GM23338 (cell line): Measurements from ENCODE around the gene DAND5. TPM values are rescaled to one million over a fixed set of nuclear protein-coding genes. Genes with fewer than 3 reads are reported as not detected.
"Not testable (repeated sequence)": the region's sequence is repeated elsewhere in the genome, so short reads cannot be mapped to it uniquely, and the experiment has no call there.

Source experiments
- ATAC-seq: fragments of 200-7000 bp; cut with Tn5 transposase; 3 replicates; pipeline ENCODE4 v1.9.1; 2020
- DNase-seq: peaks from one replicate; pipeline ENCODE4 v3.0.0-alpha.2; 2015; ENCODE audit warnings: low spot score
- H2AFZ ChIP-seq: fragments of 200-600 bp; sonication (generic); 2 replicates; pipeline ENCODE4 v1.8.0; 2016; ENCODE audit warnings: antibody characterized with exemption, mild to moderate bottlenecking, moderate library complexity
- H3F3A ChIP-seq: fragments of 200-600 bp; sonication (generic); replicated peaks from 2 replicates; pipeline ENCODE4 v1.8.0; 2017; ENCODE audit warnings: antibody characterized with exemption, mixed run types, low read depth
- H3K27ac ChIP-seq: fragments of 200-600 bp; sonication (generic); 2 replicates; pipeline ENCODE4 v1.6.1; 2016; ENCODE audit warnings: low read depth
- H3K27me3 ChIP-seq: fragments of 200-600 bp; sonication (generic); 2 replicates; pipeline ENCODE4 v1.8.0; 2016; ENCODE audit warnings: mild to moderate bottlenecking, mixed run types, moderate library complexity; ENCODE audit not compliant: insufficient read depth
- H3K36me3 ChIP-seq: fragments of 200-600 bp; sonication (generic); 2 replicates; pipeline ENCODE4 v1.8.0; 2016; ENCODE audit warnings: mild to moderate bottlenecking; ENCODE audit not compliant: insufficient read depth
- H3K4me1 ChIP-seq: fragments of 200-600 bp; sonication (generic); 2 replicates; pipeline ENCODE4 v1.8.0; 2016; ENCODE audit warnings: mild to moderate bottlenecking, moderate library complexity; ENCODE audit not compliant: insufficient read depth
- H3K4me2 ChIP-seq: fragments of 200-600 bp; sonication (generic); 2 replicates; pipeline ENCODE4 v1.7.1; 2017; ENCODE audit warnings: mixed run types
- H3K4me3 ChIP-seq: fragments of 200-600 bp; sonication (generic); 2 replicates; pipeline ENCODE4 v1.6.1; 2016; ENCODE audit warnings: mixed run types
- H3K79me2 ChIP-seq: fragments of 200-600 bp; sonication (generic); replicated peaks from 2 replicates; pipeline ENCODE4 v1.8.0; 2017; ENCODE audit warnings: mild to moderate bottlenecking; ENCODE audit not compliant: insufficient read depth
- H3K9me2 ChIP-seq: fragments of 200-600 bp; sonication (generic); 2 replicates; pipeline ENCODE4 v1.8.0; 2017; ENCODE audit not compliant: insufficient read depth
- H4K20me1 ChIP-seq: fragments of 200-600 bp; sonication (generic); replicated peaks from 2 replicates; pipeline ENCODE4 v1.8.0; 2017; ENCODE audit warnings: mild to moderate bottlenecking; ENCODE audit not compliant: insufficient read depth
- H3K27ac Mint-ChIP-seq: 2 replicates; pipeline ENCODE4 v1.8.0; 2020; ENCODE audit warnings: inconsistent platforms, mild to moderate bottlenecking, moderate library complexity, mixed read lengths
- H3K27me3 Mint-ChIP-seq: 3 replicates; pipeline ENCODE4 v1.8.0; 2022; ENCODE audit warnings: low read depth, mild to moderate bottlenecking, moderate library complexity, mixed read lengths, inconsistent platforms; ENCODE audit not compliant: insufficient read depth, poor library complexity
- H3K36me3 Mint-ChIP-seq: 3 replicates; pipeline ENCODE4 v1.8.0; 2021; ENCODE audit warnings: low read depth, mild to moderate bottlenecking, inconsistent platforms, moderate library complexity, mixed read lengths
- H3K4me1 Mint-ChIP-seq: 3 replicates; pipeline ENCODE4 v1.8.0; 2020; ENCODE audit warnings: mild to moderate bottlenecking, inconsistent platforms, mixed read lengths
- H3K4me3 Mint-ChIP-seq: 3 replicates; pipeline ENCODE4 v1.8.0; 2021; ENCODE audit warnings: moderate library complexity, mild to moderate bottlenecking, inconsistent platforms, mixed read lengths
- H3K9me3 Mint-ChIP-seq: 3 replicates; pipeline ENCODE4 v1.8.0; 2020; ENCODE audit warnings: moderate library complexity, mild to moderate bottlenecking, inconsistent platforms, mixed read lengths
- CREB1 ChIP-seq: fragments of 250-450 bp; sonication (Bioruptor Pico); IDR thresholded peaks from 2 replicates; pipeline ENCODE4 v1.5.0; 2020; ENCODE audit warnings: low read depth, mild to moderate bottlenecking, moderate library complexity
- EZH2phosphoT487 ChIP-seq: fragments of 200-600 bp; sonication (generic); IDR thresholded peaks from one replicate; pipeline ENCODE4 v1.8.1; 2018; ENCODE audit warnings: antibody characterized with exemption; ENCODE audit not compliant: unreplicated experiment
- JUNB ChIP-seq: IDR thresholded peaks from one replicate; pipeline ENCODE4 v1.6.1; 2016; ENCODE audit warnings: antibody characterized with exemption; ENCODE audit not compliant: unreplicated experiment
- NANOG ChIP-seq: IDR thresholded peaks from 2 replicates; pipeline ENCODE4 v1.6.1; 2016; ENCODE audit warnings: antibody characterized with exemption, borderline replicate concordance
- POLR2AphosphoS5 ChIP-seq: IDR thresholded peaks from 2 replicates; pipeline ENCODE4 v1.6.1; 2016; ENCODE audit warnings: antibody characterized with exemption, low read depth
- ZNF114 ChIP-seq: fragments of 250-450 bp; sonication (Bioruptor Pico); IDR thresholded peaks from 2 replicates; pipeline ENCODE4 v1.5.0; 2020; ENCODE audit warnings: mild to moderate bottlenecking, moderate library complexity
- ZNF331 ChIP-seq: fragments of 250-450 bp; sonication (Bioruptor Pico); IDR thresholded peaks from 2 replicates; pipeline ENCODE4 v1.5.0; 2020; ENCODE audit warnings: low read depth, mild to moderate bottlenecking, moderate library complexity
- polyA plus RNA-seq: library from polyadenylated mRNA; unstranded; fragments of >200 nt; fragmentation: Nextera tagmentation; extraction: Ambion mirVana; gene quantifications from 2 replicates; pipeline ENCODE4 v1.2.1, GENCODE V29; 2016
- total RNA-seq: library from RNA; depleted of rRNA; stranded (reverse); fragments of >200 nt; shearing (Covaris generic); gene quantifications from 2 replicates; pipeline ENCODE4 v1.2.3, GENCODE V29; 2014

Gene DAND5
- total and polyA plus RNA-seq, 2 experiments from 2014 or later = 0.18 to 0.28 TPM

DNA sequence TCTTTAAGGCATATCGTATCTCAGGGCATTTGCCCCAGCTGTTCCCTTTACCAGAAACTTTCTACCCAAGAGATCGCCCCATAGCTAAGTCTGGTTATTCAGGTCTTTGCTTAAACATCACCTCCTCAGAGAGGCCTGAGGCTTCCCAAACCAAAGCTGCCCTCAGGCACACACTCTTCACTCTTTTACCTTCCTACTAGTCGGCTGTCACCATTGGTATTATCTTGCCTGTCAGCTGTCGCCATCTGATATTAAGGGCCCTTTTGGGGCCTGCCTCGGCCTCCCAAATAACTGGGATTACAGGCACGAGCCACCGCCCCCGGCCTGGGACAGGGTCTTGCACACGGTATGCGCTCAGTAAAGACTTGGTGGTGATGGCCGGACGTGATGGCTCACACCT lies 13.4 kb upstream of the DAND5 start (continued):
- no peak for TF ChIP-seq EZH2phosphoT487
- TF ChIP-seq POLR2AphosphoS5 = no peak
- no peak for TF ChIP-seq JUNB
- no peak for TF ChIP-seq ZNF114 (CRISPR knock-in tag)

DNA sequence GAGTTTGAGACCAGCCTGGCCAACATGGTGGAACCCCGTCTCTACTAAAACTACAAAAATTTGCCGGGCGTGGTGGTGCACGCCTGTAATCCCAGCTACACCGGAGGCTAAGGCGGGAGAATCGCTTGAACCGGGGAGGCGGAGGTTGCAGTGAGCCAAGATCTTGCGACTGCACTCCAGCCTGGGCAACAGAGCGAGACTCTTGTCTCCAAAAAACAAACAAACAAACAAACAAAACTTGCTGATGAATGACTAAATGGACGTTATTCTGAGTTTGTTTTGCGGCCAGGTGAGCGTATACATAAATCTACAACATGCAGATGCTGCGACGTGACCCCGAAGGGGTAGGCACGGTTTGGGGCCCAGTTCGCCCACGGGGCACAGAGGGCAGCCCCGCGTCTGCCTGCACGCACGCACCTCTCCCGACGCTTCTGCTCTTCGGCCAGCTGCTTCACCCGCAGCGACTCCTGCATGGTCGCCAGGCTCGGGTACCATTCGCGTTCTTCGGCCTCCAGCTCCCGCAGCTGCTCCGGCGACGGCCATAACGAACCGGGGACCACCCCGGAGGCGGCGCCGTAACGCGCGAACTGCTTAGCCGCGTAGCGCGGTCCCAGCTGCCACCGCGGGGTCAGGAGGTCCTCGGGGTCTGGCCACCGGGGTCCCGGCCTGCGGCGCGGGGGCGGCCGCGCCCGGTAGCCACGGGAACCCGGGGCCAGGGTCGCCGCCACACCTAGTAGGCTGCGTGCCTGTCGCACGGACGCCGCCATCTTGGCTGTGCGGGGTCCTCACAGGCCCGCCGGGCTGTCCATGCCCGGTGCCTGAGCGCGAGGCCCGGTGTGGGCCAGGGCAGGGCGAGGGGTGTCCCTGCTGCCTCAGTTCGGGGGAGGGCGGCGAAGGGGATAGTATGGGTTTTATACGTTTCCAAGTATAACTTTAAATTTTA lies 12.7 kb upstream of the DAND5 start, which contains the start of gene GADD45GIP1:
TSS of gene GADD45GIP1 (minus strand) at position 778 of the 943 bp plus-strand sequence. CDS start at position 767, 11 bp downstream.
- Mint-ChIP-seq H3K4me3 (peak within 1 kb of the TSS; percentile 93), H3K9me3 (no peaks in the 10 kb centered on the region; the same call in 1 of the 3 replicates), H3K4me1 (peaks cover 29% of the 10 kb centered on the region), H3K27me3 (peaks cover 18% of the 10 kb centered on the region), H3K27ac (peak within 1 kb of the TSS; percentile 94), H3K36me3 (peaks cover 39% of the 10 kb centered on the region)
- Histone ChIP-seq H3K27ac (peak within 1 kb of the TSS; percentile 84), H3K27me3 (no peaks in the 10 kb centered on the region), H3K4me2 (peak within 1 kb of the TSS; percentile 91), H3K36me3 (peaks cover 5% of the 10 kb centered on the region; the same call in 1 of the 2 replicates), H3K4me3 (peak within 1 kb of the TSS; percentile 89), H3K9me2 (no peaks in the 10 kb centered on the region), H4K20me1 (peaks cover 12% of the 10 kb centered on the region; the same call in 1 of the 2 replicates), H3K4me1 (peaks cover 16% of the 10 kb centered on the region), H2AFZ (peak within 1 kb of the TSS; percentile 82), H3F3A (peaks cover 34% of the 10 kb centered on the region), H3K79me2 (peaks cover 33% of the 10 kb centered on the region)
- peak; percentile 94 for ATAC-seq
- peak; percentile 85 for TF ChIP-seq POLR2AphosphoS5
- no peak; the same call in 1 of the 2 replicates for TF ChIP-seq CREB1
- DNase-seq = peak; percentile 87

DNA sequence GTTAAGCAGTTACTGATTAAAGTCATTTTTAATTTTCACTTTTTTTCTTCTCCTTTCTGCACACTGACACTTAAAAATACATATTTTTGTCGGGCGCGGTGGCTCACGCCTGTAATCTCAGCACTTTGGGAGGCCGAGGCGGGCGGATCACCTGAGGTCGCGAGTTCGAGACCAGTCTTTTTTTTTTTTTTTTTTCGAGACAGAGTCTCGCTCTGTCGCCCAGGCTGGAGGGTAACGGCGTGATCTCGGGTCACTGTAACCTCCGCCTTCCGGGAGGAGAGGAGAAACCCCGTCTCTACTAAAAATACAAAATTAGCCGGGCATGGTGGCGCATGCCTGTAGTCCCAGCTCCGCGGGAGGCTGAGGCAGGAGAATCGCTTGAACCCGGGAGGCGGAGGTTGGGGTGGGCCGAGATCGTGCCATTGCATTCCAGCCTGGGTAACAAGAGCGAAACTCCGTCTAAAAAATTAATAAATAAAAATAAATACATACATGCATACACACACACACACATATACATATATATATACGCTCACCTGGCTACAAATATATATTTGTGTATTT lies 11.9 kb upstream of the DAND5 start:
- peaks cover 33% of the 10 kb centered on the region for H3K79me2 ChIP-seq
- H4K20me1 ChIP-seq = peaks cover 12% of the 10 kb centered on the region; the same call in 1 of the 2 replicates
- peak overlapping the region; percentile 82 for H2AFZ ChIP-seq
- H3K36me3 ChIP-seq, H3K27me3 ChIP-seq, H3K9me3 Mint-ChIP-seq, ATAC-seq, H3K9me2 ChIP-seq, DNase-seq: not testable (repeated sequence)
- Mint-ChIP-seq H3K27me3 (peaks cover 18% of the 10 kb centered on the region), H3K27ac (peak overlapping the region; percentile 94), H3K4me1 (peaks cover 28% of the 10 kb centered on the region), H3K36me3 (peaks cover 32% of the 10 kb centered on the region), H3K4me3 (peak overlapping the region; percentile 78)
- peak overlapping the region; percentile 89 for H3K4me3 ChIP-seq
- H3K4me1 ChIP-seq = peaks cover 11% of the 10 kb centered on the region
- peak overlapping the region; percentile 91 for H3K4me2 ChIP-seq
- H3F3A ChIP-seq = peaks cover 29% of the 10 kb centered on the region
- H3K27ac ChIP-seq = peak overlapping the region; percentile 84

DNA sequence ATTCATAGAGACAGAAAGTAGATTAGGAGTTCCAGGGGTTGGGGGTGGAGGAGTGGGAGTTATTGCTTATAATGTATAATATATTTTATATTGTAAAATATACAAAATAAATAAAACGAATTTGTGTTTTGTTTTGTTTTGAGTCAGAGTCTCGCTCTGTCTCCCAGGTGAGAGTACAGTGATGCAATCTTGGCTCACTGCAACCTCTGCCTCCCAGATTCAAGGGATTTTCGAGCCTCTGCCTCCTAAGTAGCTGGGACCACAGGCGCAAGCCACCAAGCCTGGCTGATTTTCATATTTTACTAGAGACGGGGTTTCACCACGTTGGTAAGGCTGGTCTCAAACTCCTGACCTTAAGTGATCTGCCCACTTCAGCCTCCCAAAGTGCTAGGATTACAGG lies 9.9 kb upstream of the DAND5 start:
- Histone ChIP-seq H2AFZ (no peak overlapping the region), H3K27me3 (no peaks in the 10 kb centered on the region), H3K4me1 (peaks cover 11% of the 10 kb centered on the region; the same call in 1 of the 2 replicates), H3K36me3 (peaks cover 5% of the 10 kb centered on the region; the same call in 1 of the 2 replicates), H3K4me3 (no peak overlapping the region), H3K9me2 (no peaks in the 10 kb centered on the region), H3K4me2 (no peak overlapping the region), H3K27ac (no peak overlapping the region), H3F3A (peaks cover 17% of the 10 kb centered on the region), H4K20me1 (peaks cover 12% of the 10 kb centered on the region; the same call in 1 of the 2 replicates), H3K79me2 (peaks cover 30% of the 10 kb centered on the region)
- Mint-ChIP-seq H3K27ac (no peak overlapping the region), H3K4me1 (peaks cover 15% of the 10 kb centered on the region), H3K27me3 (peaks cover 11% of the 10 kb centered on the region), H3K4me3 (no peak overlapping the region), H3K36me3 (peaks cover 14% of the 10 kb centered on the region), H3K9me3 (no peaks in the 10 kb centered on the region; the same call in 2 of the 3 replicates)
- DNase-seq (no peak), ATAC-seq (no peak)
- TF ChIP-seq NANOG (no peak), POLR2AphosphoS5 (no peak), ZNF331 (CRISPR knock-in tag) (no peak), JUNB (no peak), ZNF114 (CRISPR knock-in tag) (no peak)
